Fibroblast of skin of left quadriceps (primary cell): ENCODE measurements around the gene TIMM22.

Source experiments
- DNase-seq, 2 experiments: peaks; one replicate each; pipeline ENCODE4 v3.0.0-alpha.2; 2013; ENCODE audit warnings: low read depth in 2 of 2

The TIMM22 gene

DNA sequence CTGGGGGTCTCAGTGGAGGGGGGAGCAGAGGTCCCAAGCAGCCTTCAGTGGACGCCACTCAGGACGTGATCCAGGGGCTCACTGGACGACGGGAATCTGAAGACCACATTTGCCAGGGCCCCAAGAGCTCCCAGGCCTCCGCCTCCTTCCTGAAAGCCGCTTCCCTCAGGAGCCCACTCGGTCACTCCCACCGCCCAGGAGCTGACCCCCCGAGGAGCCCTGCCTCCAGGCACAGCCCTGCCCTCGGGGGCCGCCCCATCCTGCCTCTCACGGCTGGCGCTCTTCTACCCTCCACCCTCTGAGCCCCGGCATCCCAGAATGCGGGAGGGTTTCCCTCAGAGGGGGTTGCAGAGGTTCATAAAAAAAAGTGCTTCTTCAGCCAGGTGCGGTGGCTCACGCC lies 24.2 kb downstream of the TIMM22 start:
- no peak for DNase-seq

DNA sequence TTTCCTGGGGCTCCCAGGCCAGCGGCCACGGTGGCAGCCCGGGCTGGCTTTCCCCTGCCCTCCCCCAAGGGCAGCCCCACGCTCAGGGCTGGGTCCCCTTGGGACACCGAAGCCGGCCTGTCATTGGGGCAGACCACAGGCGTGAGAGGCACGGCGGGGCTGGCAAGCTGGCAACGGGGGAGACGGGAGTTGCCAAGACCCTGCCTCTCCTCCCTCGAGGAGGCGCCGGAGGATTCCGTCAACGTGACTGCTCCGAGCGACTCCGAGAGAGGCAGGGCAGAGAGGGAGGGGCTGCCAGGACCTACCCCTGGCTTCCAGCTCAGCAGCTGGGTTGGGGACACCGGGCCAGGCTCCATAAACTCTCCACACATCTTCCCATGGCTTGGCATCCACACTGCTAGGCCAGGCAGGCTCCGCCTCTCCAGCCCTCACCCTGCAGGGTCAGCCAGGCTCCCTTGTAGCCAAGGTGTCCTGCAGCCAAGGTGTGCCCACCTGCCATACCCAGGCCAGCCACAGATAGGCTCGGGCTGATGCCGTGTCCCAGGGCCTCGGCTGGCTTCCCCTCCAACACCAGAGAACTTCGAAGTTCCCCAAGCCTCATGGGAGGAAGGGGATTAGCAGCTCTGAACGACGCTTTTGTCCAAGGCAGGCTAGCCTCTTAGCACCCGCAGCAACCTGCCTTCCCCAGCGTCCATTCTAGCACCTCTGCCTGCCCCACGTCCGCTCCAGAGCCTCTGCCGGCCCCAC lies 25.5 kb downstream of the TIMM22 start:
- DNase-seq = no peak

DNA sequence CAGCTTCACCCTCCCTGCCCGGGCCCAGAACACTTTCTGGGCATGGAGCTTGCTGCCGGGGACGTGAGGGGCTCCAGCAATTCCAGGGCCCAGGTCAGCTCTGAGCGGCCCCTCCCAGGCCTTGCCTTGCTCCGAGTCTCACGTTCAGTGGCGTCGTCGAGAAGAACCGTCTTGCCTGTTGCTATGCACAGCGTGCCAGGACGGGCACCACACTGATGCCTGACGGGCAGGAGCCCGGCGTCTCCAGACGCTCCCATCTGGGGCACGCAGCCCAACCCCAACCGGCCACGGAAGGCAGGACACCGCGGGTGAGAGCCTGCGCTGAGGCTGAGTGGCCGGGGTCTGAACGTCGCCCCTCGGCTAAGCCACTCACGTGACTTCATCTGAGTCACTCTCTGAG lies 27.1 kb downstream of the TIMM22 start:
- no peak for DNase-seq

GRCh38 chr17:1025733-1026598 lies 29.0 kb downstream of the TIMM22 start:
- DNase-seq = no peak

DNA sequence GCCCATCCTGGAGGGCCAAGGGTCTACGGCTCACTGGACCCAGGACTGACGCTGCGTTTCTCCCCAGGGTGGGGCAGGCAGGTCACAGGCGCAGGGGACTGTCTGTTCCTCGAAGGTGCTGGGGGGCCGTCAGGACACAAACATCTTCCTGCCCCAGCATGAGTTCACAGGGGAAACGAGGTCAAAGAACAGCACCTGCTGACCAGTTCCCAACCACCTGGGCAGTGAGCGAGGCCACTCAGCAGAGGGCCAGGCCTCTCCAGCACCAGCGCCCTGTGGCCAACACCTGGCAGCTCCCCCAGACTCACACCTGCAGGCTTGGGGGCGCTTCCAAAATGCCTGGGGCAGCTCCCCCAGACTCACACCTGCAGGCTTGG lies 29.7 kb downstream of the TIMM22 start:
- DNase-seq = no peak

DNA sequence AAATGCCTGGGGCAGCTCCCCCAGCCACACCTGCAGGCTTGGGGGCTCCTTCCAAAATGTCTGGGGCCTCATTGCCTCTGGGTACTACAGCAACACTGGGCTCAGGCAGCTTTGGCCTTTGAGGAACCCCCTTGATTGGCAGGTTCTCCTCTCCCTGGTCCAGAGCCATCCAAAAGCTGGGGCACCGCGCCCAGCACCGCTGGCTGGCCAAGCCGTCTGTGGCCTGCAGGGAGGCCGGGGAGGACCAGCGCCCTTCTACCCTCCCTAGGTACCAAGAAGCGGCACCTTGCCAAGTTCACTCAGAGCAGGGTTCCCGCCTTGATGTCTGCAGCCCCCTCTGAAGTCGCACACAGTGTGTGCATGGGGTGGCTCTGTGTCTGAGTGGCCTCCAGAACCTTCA lies 30.1 kb downstream of the TIMM22 start:
- DNase-seq = no peak

- no peak for DNase-seq
Observed at GRCh38 chr17:1029196-1029921, 32.4 kb downstream of the TIMM22 start.

- no peak for DNase-seq
Observed at GRCh38 chr17:1029922-1030644, 33.2 kb downstream of the TIMM22 start.

GRCh38 chr17:1030684-1031532 lies 34.0 kb downstream of the TIMM22 start:
- no peak for DNase-seq

GRCh38 chr17:1031711-1032110 lies 34.8 kb downstream of the TIMM22 start:
- DNase-seq = no peak

GRCh38 chr17:1032391-1032790 lies 35.5 kb downstream of the TIMM22 start:
- no peak for DNase-seq

DNA sequence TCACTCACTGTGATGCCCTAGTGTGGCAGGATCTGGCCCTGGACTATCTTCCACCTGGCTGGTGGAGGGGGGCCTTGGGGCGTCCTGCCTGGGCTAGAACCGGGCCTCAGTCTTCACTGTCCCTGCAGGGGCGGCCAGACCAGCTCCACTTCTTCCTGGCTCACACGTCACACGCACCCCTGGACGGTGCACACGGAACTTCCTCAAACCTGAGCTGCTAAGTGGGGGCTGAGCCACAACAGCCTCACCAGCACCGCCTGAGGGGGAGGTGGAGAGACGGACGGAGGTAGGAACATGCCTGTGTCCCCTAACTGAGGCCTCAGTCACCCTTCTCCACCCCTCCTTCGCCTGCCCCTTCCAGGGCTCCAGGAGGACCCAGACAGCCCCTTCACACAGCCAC lies 36.6 kb downstream of the TIMM22 start:
- DNase-seq = no peak

- DNase-seq = no peak
Observed at GRCh38 chr17:1034652-1035210, 37.8 kb downstream of the TIMM22 start.

DNA sequence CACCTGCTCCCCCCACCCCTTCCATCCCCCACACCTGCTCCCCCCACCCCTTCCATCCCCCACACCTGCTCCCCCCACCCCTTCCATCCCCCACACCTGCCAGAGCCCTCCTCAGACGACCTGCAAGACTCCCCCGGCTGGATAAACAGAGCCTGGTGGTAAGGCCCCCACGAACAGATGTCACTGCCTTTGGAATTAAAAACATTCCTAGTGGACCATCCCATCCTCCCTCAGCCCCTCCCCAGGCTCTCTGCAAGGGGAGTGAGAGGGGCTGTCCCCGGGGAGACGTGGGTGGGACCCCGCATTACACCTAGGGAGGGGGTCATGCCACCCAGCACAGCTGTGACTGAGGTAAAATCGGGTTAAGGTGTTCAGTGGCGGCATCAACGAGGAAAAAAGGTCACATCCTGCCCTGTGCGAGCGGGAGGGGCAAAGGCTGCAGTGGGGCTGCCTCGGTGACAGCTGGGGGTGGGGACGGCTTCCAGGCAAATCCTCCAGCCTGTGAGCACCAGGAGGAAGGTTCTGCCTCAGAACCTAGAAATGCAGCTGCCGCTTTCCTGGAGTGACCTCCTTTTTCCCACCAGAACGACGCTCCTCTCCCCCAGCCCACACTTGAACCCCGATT lies 38.7 kb downstream of the TIMM22 start:
- no peak for DNase-seq

DNA sequence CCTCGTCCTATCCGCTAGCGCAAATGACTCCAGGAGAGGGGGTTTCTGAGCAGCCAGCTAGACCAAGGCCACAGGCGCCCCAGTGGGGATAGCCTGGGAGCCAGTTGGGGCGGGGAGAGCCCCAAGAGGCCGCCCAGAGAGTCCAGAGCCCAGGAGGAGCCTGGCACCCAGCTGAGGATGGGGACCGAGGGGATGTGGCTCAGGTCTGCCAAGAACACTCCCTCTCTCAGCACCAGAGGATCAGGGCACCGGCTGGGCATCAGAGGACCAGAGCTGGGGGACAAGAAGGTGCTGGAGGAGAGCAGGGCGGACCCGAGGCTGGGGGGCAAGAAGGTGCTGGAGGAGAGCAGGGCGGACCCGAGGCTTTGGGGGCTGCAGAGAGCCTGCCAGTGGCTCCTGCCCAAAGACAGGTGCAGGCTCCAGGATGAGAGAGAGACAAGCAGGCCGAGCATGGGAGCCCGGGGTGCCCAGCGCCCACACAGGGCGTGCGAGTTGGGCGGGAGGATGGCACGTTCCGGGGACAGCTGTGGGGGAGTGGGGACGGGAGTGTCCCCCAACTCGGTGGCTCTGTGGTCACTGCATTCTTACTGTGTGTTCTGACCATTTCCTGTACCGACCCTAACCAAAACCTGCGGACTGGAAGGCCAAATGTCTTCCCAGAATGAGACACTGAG lies 39.4 kb downstream of the TIMM22 start:
- DNase-seq = no peak

- no peak for DNase-seq
Observed at GRCh38 chr17:1036845-1037237, 39.9 kb downstream of the TIMM22 start.

- no peak for DNase-seq
Observed at GRCh38 chr17:1037238-1037879, 40.4 kb downstream of the TIMM22 start.

DNA sequence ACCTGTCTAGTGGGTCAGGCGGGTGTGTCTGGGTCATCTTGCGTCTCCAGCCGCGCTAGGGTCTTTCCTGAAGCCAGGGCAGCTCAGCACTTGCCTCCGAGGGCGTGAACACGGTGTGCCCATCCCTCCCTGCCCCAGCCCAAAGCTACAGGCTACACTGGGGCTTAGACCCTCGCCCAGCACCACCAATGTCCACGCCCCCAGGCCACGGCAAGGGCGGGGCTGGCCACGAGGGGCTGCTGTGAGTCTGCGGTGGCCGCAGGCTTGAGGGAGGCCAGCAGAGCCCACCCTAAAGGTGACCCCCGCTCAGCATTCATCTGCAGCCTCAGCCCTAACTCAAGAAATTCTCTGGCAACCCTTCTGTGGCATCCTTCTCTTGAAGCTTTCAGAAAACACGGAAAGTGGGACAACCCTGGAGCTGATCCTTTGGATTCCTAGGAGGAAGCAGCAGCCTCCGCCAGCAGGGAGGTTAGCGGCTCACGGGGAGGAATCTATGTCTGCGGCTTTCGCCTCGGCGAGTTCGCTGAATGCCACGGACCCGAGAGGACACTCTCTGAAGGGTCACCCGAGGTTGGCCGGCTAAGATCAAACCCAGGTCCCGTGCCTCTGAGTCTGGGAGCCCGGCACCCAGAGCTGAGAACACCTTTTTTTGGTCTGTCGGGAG lies 41.7 kb downstream of the TIMM22 start:
- DNase-seq = no peak

DNA sequence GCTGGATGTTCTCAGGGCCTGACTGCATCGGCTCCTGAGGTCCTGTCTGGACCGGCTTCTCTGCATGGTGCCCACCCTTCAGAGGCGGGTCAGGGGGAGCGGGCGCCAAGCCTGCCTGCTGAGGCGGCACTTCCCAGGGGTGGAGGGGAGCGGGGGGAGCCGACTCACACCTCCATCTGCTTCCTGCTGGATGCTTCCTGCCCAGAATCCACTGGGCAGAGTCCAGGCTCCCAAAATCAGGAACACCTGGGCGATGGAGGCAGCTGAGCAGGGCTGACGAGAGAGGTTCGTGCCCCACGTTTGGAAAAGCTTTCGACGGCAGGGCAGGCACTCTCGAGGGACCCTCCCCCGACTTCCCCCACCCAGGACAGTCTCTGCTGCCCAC lies 42.2 kb downstream of the TIMM22 start:
- DNase-seq = no peak
